ENCODE measurements around the gene NEURL2. TPM values are rescaled to one million over a fixed set of nuclear protein-coding genes. Genes with fewer than 3 reads are reported as not detected.

Gene NEURL2
- total RNA-seq, 1 experiment from 2014 or later = 3.3 TPM

DNA sequence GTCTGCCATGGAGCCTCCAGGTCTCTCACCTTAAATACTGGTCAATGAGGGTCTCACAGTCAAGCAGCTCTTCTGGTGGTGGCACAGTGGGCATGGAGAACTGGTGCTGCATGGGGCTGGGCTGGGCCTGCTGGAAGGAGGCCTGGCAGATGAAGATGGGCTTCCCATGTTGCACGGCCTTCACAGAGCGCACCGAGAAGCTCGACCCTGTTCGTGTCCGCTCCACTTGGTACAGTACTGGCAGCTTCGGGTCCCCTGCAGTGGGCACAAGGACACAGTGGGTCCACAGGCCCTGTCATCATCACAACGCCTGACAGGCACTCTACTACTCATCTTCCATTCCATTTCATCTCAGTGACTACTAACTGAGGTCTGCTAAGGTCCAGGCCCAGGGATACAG, 42.6 kb downstream of the NEURL2 start:
- Histone ChIP-seq H3K27me3 (replicated peaks; ENCODE audit: insufficient read depth, low read depth, low read length, poor library complexity) (no peaks in the 10 kb centered on the region), H3K4me3 (ENCODE audit: low read depth, low read length, poor library complexity, severe bottlenecking) (no peak overlapping the region), H3K9me3 (ENCODE audit: low read depth, low read length, poor library complexity, severe bottlenecking) (no peaks in the 10 kb centered on the region), H3K27ac (ENCODE audit: low read depth, low read length, poor library complexity, severe bottlenecking) (no peak overlapping the region), H3K4me1 (ENCODE audit: insufficient read depth, low read length, poor library complexity, severe bottlenecking) (no peaks in the 10 kb centered on the region), H3K36me3 (ENCODE audit: insufficient read depth, low read length, poor library complexity, severe bottlenecking) (peaks cover 14% of the 10 kb centered on the region)
- CTCF ChIA-PET = no interaction called here
- POLR2A ChIA-PET (ENCODE audit: low non-redundant PET) = no interaction called here
- BruUV-seq (replicated peaks) = no TSS peak
- no peak for DNase-seq (ENCODE audit: low spot score)
- intact Hi-C loops (cut with micrococcal nuclease; ENCODE audit: unreplicated experiment) = no loop called here
- TF ChIP-seq, protein P1, sequence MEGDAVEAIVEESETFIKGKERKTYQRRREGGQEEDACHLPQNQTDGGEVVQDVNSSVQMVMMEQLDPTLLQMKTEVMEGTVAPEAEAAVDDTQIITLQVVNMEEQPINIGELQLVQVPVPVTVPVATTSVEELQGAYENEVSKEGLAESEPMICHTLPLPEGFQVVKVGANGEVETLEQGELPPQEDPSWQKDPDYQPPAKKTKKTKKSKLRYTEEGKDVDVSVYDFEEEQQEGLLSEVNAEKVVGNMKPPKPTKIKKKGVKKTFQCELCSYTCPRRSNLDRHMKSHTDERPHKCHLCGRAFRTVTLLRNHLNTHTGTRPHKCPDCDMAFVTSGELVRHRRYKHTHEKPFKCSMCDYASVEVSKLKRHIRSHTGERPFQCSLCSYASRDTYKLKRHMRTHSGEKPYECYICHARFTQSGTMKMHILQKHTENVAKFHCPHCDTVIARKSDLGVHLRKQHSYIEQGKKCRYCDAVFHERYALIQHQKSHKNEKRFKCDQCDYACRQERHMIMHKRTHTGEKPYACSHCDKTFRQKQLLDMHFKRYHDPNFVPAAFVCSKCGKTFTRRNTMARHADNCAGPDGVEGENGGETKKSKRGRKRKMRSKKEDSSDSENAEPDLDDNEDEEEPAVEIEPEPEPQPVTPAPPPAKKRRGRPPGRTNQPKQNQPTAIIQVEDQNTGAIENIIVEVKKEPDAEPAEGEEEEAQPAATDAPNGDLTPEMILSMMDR (conservative IDR thresholded peaks at IDR 0.05; ENCODE audit: low read depth, low read length) = no peak
- TF ChIP-seq EZH2 (IDR thresholded peaks at IDR 0.05; ENCODE audit: borderline replicate concordance, low read depth, low read length, poor library complexity, severe bottlenecking) = no peak

DNA sequence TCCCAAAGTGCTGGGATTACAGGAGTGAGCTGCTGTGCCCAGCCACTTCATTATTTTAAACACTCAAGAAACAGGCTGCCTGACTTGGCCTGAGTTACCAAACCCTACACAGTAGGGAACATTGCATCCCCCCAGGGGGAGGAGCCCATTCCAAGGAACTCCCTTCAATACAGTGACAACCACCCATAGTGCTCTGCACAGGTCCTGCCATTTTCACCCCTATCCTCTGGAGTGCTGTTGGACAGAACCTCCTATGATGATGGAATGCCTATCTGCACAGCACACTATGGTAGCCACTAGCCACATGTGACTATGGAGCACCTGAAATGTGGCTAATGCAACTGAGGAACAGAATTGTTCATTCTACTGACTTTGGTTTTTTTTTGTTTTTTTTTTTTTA, 45.6 kb downstream of the NEURL2 start:
- POLR2A ChIA-PET (ENCODE audit: low non-redundant PET) = no interaction called here
- CTCF ChIA-PET = no interaction called here
- H3K4me3 ChIP-seq (ENCODE audit: low read depth, low read length, poor library complexity, severe bottlenecking) = no peak overlapping the region
- intact Hi-C loops (cut with micrococcal nuclease; ENCODE audit: unreplicated experiment) = no loop called here
- H3K36me3 ChIP-seq (ENCODE audit: insufficient read depth, low read length, poor library complexity, severe bottlenecking) = peaks cover 26% of the 10 kb centered on the region
- no peak overlapping the region for H3K27ac ChIP-seq (ENCODE audit: low read depth, low read length, poor library complexity, severe bottlenecking)
- no peaks in the 10 kb centered on the region for H3K9me3 ChIP-seq (ENCODE audit: low read depth, low read length, poor library complexity, severe bottlenecking)
- BruUV-seq (replicated peaks) = no TSS peak
- H3K4me1 ChIP-seq (ENCODE audit: insufficient read depth, low read length, poor library complexity, severe bottlenecking) = no peaks in the 10 kb centered on the region
- H3K27me3 ChIP-seq (replicated peaks; ENCODE audit: insufficient read depth, low read depth, low read length, poor library complexity) = no peaks in the 10 kb centered on the region
- TF ChIP-seq EZH2 (IDR thresholded peaks at IDR 0.05; ENCODE audit: borderline replicate concordance, low read depth, low read length, poor library complexity, severe bottlenecking) = no peak
- TF ChIP-seq, protein P1 (conservative IDR thresholded peaks at IDR 0.05; ENCODE audit: low read depth, low read length) = no peak
- DNase-seq (ENCODE audit: low spot score) = no peak

DNA sequence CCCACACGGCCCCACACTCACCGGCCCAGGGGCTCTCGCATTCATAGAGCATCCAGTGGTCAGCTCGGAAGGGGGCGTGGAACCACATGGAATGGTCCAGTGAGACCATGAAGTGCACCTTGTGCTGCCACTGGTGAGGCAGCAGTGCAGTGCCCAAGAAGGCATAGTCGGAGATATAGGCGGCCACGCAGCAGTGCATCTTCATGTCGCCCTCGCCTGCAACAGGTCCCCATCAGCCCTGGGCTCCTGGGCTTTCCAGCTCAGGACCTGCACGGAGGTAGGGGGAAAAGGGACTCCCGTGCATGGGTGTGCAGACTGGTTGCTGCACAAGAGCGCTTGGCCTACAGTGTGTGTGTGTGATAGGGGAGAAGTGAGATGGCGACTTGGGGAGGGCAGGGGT, 47.5 kb downstream of the NEURL2 start:
- no peak for TF ChIP-seq EZH2 (IDR thresholded peaks at IDR 0.05; ENCODE audit: borderline replicate concordance, low read depth, low read length, poor library complexity, severe bottlenecking)
- TF ChIP-seq, protein P1 (conservative IDR thresholded peaks at IDR 0.05; ENCODE audit: low read depth, low read length) = no peak
- BruUV-seq (replicated peaks) = no TSS peak
- H3K36me3 ChIP-seq (ENCODE audit: insufficient read depth, low read length, poor library complexity, severe bottlenecking) = peaks cover 26% of the 10 kb centered on the region

More for the DNA sequence above, 47.5 kb downstream of the NEURL2 start:
- no peak for DNase-seq (ENCODE audit: low spot score)
- POLR2A ChIA-PET (ENCODE audit: low non-redundant PET) = no interaction called here
- Histone ChIP-seq H3K4me1 (ENCODE audit: insufficient read depth, low read length, poor library complexity, severe bottlenecking) (no peaks in the 10 kb centered on the region), H3K27ac (ENCODE audit: low read depth, low read length, poor library complexity, severe bottlenecking) (no peak overlapping the region), H3K4me3 (ENCODE audit: low read depth, low read length, poor library complexity, severe bottlenecking) (no peak overlapping the region), H3K9me3 (ENCODE audit: low read depth, low read length, poor library complexity, severe bottlenecking) (no peaks in the 10 kb centered on the region), H3K27me3 (replicated peaks; ENCODE audit: insufficient read depth, low read depth, low read length, poor library complexity) (no peaks in the 10 kb centered on the region)
- CTCF ChIA-PET = no interaction called here
- intact Hi-C loops (cut with micrococcal nuclease; ENCODE audit: unreplicated experiment) = no loop called here

Measured in A673 (cell line).